ENCODE measurements around the gene NME2. TPM values are rescaled to one million over a fixed set of nuclear protein-coding genes. Genes with fewer than 3 reads are reported as not detected.

The NME2 gene
- total and polyA plus RNA-seq, 2 of the 8 experiments (the other 6 are each of a cell fraction or from before 2014, with no cell fraction given), result 827 to 929 TPM

DNA sequence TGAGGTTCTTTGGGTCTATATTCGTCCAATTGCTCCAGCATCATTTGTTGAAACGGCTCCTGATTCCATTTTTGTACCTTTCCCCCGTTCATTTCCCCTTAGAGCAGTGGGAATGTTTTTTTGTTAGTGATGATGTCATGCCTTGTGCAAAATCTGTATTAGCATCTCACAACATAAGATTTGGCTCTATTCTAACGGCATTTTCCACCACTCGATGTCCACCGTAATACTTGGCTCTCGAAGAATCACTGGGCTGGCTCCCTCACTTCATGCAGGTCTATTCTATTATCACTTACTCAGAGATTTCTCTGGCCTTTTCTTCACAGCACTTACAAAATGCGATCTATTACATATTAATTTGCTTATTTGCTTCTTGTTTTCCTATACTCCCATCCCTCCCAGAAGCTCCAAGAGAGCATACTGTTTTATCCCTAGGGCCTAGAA lies 13.4 kb upstream of the NME2 start:
- no peak for DNase-seq (ENCODE audit: low read depth in 1 of 2, low spot score in 2 of 2)
- Histone ChIP-seq H3K36me3 (ENCODE audit: control insufficient read depth in 2 of 4, insufficient read depth in 4 of 4, low read length in 3 of 4) (peaks cover 8 to 19% (median 13%) of the 10 kb centered on the region in 4 experiments), H3K27me3 (replicated peaks in 1 of 4; ENCODE audit: control insufficient read depth in 3 of 4, extremely low read depth in 1 of 4, insufficient read depth in 3 of 4, low read length in 3 of 4) (no peaks in the 10 kb centered on the region), H2BK5ac (ENCODE audit: low read depth, low read length) (no peak overlapping the region), H4K20me1 (replicated peaks in 1 of 2; ENCODE audit: control insufficient read depth in 1 of 2, insufficient read depth in 2 of 2, low read length in 2 of 2) (peaks cover 0 to 4% of the 10 kb centered on the region in 2 experiments), H3K9ac (replicated peaks in 1 of 4; ENCODE audit: extremely low read depth in 1 of 4, low read depth in 3 of 4, low read length in 3 of 4) (peak overlapping the region in 2 of 4 experiments; percentile 36 to 42; a peak in 2 of 7 replicates), H3K9me3 (ENCODE audit: insufficient read depth in 2 of 2, low read depth in 1 of 2, low read length in 1 of 2) (no peaks in the 10 kb centered on the region), H4K8ac (ENCODE audit: extremely low read depth, insufficient read depth, low read length) (no peak overlapping the region), H2BK120ac (replicated peaks; ENCODE audit: low read depth, low read length) (no peak overlapping the region), H3K27ac (ENCODE audit: low read depth, low read length) (no peak overlapping the region; the same call in 1 of the 2 replicates), H3K4me1 (replicated peaks in 1 of 4; ENCODE audit: control insufficient read depth in 3 of 4, insufficient read depth in 4 of 4, low read length in 3 of 4) (peaks cover 0 to 2% (median 0%) of the 10 kb centered on the region in 4 experiments; a peak in 3 of 7 replicates), H3K14ac (ENCODE audit: insufficient read length) (no peak overlapping the region), H4K91ac (replicated peaks; ENCODE audit: insufficient read length, low read length) (no peak overlapping the region), H2AK5ac (ENCODE audit: low read depth, low read length) (no peak overlapping the region), H3K79me2 (ENCODE audit: control insufficient read depth in 1 of 2, insufficient read depth in 2 of 2, low read length in 2 of 2) (peaks cover 10 to 37% of the 10 kb centered on the region in 2 experiments), H3K4me3 (ENCODE audit: extremely low read depth in 1 of 4, insufficient read depth in 2 of 4, low read depth in 3 of 4, low read length in 4 of 4) (peak overlapping the region; percentile 5 to 76 (median 38); a peak in 7 of 8 replicates), H3K4ac (replicated peaks; ENCODE audit: insufficient read length, low read depth, low read length) (no peak overlapping the region), H2BK20ac (ENCODE audit: low read length) (no peak overlapping the region), H2BK12ac (ENCODE audit: low read depth, low read length) (no peak overlapping the region), H3K4me2 (ENCODE audit: insufficient read depth in 1 of 2, low read depth in 2 of 2, low read length in 2 of 2) (peak overlapping the region; percentile 3 to 85), H3K56ac (replicated peaks; ENCODE audit: insufficient read length, low read depth, low read length) (no peak overlapping the region), H2BK15ac (ENCODE audit: low read length) (no peak overlapping the region), H3K18ac (ENCODE audit: extremely low read depth, low read length) (0 out of 2 replicates have a peak overlapping the region, but pooled peaks have one; percentile 63), H3K79me1 (ENCODE audit: low read depth, low read length) (peaks cover 11% of the 10 kb centered on the region), H3K23me2 (ENCODE audit: low read depth, low read length) (peaks cover 5% of the 10 kb centered on the region), H2AFZ (ENCODE audit: low read length) (peak overlapping the region; percentile 93), H4K5ac (ENCODE audit: insufficient read length, low read depth, low read length) (peak overlapping the region; percentile 59), H3K23ac (ENCODE audit: insufficient read length) (no peak overlapping the region)
- POLR2A ChIA-PET (ENCODE audit: partially characterized antibody), result interaction anchor here (0.7 to 6.1 kb wide), 15 partner anchors 11 to 287 kb away, joined by 3 to 82 read pairs (median 4); partner anchors contain the start of genes NME2, SPAG9 and TOB1
- 71% methylated on average over 8 of the region's 8 CpGs; no CpG with 5 or more reads in 1 of the 2 experiments for WGBS, 2 experiments (ENCODE audit: extremely low coverage in 1 of 2, insufficient coverage in 1 of 2, insufficient read length in 1 of 2, insufficient replicate concordance in 2 of 2, low coverage in 1 of 2, low lambda C conversion rate in 2 of 2, missing lambda C conversion rate in 1 of 2)
- CTCF ChIA-PET (ENCODE audit: partially characterized antibody), result interaction anchor here (0.7 to 2.0 kb wide), 23 partner anchors 10 to 192 kb away, joined by 3 to 9 read pairs (median 4); partner anchors contain the start of gene SPAG9
- no peak for FAIRE-seq
- TF ChIP-seq POLR2A (IDR thresholded peaks at IDR 0.05; ENCODE audit: control extremely low read depth in 1 of 2, low read depth in 2 of 2, low read length in 2 of 2) (no peak), KDM1A (IDR thresholded peaks at IDR 0.05; ENCODE audit: borderline replicate concordance, low read length) (no peak), BACH1 (IDR thresholded peaks at IDR 0.05; ENCODE audit: low read length) (no peak), ATF3 (IDR thresholded peaks at IDR 0.05; ENCODE audit: insufficient read depth, low read depth, low read length) (no peak)

Data from H1 (cell line).